ENCODE results near the gene BCL10.

DNA sequence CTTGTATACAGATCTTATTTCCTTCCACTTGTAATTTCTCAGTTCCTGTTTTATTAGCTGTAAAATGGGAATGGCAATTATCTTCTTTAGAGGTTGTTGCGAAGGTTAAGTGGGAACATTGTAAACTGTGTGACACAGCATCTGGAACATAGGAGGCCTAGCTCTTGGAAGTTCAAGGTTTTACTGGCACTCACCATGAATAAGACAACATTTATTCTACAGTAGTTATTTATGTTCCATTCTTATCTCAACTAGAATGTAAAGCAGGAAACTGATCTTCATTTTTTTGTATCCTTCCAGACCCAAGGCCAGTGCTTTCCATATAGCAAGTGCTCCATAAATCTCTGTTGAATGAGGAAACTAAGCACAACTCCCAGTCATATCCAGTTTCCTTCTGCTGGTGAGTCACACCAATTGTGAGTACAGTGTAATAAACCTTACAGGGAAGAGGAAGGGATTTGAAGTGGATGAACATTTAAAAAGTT lies 1.4 kb downstream of the BCL10 start:
- TF ChIP-seq, protein P1, sequence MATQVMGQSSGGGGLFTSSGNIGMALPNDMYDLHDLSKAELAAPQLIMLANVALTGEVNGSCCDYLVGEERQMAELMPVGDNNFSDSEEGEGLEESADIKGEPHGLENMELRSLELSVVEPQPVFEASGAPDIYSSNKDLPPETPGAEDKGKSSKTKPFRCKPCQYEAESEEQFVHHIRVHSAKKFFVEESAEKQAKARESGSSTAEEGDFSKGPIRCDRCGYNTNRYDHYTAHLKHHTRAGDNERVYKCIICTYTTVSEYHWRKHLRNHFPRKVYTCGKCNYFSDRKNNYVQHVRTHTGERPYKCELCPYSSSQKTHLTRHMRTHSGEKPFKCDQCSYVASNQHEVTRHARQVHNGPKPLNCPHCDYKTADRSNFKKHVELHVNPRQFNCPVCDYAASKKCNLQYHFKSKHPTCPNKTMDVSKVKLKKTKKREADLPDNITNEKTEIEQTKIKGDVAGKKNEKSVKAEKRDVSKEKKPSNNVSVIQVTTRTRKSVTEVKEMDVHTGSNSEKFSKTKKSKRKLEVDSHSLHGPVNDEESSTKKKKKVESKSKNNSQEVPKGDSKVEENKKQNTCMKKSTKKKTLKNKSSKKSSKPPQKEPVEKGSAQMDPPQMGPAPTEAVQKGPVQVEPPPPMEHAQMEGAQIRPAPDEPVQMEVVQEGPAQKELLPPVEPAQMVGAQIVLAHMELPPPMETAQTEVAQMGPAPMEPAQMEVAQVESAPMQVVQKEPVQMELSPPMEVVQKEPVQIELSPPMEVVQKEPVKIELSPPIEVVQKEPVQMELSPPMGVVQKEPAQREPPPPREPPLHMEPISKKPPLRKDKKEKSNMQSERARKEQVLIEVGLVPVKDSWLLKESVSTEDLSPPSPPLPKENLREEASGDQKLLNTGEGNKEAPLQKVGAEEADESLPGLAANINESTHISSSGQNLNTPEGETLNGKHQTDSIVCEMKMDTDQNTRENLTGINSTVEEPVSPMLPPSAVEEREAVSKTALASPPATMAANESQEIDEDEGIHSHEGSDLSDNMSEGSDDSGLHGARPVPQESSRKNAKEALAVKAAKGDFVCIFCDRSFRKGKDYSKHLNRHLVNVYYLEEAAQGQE (IDR thresholded peaks at IDR 0.05; ENCODE audit: low read depth): no peak
- TF ChIP-seq ZBTB7A (IDR thresholded peaks at IDR 0.05; ENCODE audit: low read depth) (no peak), EGR1 (IDR thresholded peaks at IDR 0.05) (no peak), MAX (IDR thresholded peaks at IDR 0.05) (no peak), CEBPB (IDR thresholded peaks at IDR 0.05) (no peak)
